Ramos (cell line): ENCODE data around the gene USP9X.
"Not testable (repeated sequence)": the region's sequence is repeated elsewhere in the genome, so short reads cannot be mapped to it uniquely, and the experiment has no call there.

Experiments used
- in situ Hi-C: fragments of 300-500 bp; cut with MboI; formaldehyde crosslinking; loops from one replicate; pipeline ENCODE4 v1.14.3; 2022; ENCODE audit warnings: low sequenced_read_pairs; ENCODE audit not compliant: unreplicated experiment

The USP9X gene

DNA sequence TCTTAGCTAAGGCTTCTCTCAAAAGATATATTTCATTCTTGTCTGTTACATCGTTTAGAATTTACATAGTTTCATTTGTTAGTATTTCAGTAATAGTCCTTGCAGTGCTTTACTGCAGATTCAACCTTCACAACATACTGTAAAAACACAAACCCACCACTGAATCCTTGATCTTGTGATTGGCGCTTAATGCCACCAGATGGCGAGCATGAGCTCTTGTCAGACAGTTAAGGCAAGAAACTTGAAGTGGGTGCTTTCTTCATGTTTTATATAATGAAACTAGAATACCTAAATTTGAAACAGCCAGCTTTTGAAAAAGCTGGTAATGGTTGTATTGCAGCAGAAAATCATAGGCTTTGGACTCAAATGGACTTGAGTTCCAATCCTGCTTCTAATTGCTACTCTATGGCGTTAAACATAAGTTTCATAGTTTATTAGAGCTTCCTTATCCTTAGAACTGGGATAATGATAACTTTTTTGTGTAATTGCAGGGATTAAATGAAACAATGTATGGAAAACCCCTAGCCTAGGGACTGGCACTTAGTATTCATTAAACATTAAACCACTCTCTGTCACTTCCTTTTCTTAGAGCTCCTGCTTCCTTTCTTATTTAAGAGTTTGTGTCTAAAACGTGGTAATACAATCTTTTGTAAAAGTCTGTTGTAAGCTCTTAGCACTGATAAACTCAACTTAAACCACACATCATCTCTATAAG, 95.1 kb downstream of the USP9X start:
- in situ Hi-C loops = no loop called here

DNA sequence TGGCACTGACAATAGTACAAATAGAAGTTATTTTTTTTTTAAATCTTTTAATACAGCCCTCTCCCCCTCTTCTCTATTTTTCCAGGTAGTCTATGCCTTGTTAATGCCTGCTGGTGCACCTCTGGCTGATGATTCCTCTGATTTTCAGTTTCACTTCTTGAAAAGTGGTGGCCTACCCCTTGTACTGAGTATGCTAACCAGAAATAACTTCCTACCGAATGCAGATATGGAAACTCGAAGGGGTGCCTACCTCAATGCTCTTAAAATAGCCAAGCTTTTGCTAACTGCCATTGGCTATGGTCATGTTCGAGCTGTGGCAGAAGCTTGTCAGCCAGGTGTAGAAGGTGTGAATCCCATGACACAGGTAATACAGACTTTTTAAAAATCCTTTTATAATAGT, 99.1 kb downstream of the USP9X start:
- in situ Hi-C loops = no loop called here

DNA sequence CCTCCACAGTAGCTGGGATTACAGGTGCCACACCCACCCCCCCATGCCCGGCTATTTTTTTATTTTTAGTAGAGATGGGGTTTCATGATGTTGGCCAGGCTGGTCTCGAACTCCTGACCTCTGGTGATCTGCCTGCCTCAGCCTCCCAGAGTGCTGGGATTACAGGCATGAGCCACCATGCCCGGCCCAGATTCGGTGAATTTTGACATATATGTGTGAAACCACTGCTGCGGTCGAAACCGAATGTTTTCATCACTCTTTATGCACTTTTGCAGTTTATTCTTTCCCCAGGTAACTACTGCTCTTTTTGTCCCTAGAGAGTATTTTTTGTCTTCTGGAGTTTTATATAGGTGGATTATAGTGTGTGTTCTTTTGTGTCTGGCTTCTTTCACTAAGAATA, 101.7 kb downstream of the USP9X start:
- in situ Hi-C loops = not testable (repeated sequence)

DNA sequence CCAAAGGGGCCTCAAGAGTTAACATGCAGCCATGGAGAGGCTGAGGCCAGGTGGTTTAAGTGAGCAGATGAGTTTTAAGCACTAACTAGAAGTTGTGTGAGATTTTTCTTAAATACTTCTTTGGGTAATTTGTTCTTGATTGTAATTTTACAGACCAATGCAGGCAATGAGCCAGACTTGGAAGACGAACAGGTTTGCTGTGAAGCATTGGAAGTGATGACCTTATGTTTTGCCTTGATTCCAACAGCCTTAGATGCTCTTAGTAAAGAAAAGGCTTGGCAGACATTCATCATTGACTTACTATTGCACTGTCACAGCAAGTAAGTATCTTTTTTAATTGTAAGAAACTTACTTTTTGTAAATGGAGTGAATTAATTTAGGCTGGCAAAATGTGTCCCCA, 103.9 kb downstream of the USP9X start:
- in situ Hi-C loops = no loop called here

DNA sequence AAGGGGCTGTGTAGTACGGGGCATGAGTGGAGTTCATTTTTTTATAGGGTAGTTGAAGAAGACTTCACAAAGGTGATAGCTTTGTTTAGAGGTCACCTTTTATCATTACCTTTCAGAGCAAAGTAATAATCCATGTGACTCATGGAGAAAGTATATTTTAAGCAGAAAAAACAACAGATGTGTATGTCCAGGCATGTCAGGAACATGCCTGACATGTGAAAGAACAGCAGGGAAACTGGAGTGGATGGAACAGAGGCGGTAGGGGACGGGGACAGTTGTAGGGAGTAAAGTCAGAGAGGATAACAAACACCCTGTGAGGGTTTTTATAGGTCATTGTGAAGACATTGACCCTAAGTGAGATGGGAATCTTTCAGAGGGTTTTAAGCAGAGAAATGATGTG, 107.6 kb downstream of the USP9X start:
- in situ Hi-C loops = no loop called here

DNA sequence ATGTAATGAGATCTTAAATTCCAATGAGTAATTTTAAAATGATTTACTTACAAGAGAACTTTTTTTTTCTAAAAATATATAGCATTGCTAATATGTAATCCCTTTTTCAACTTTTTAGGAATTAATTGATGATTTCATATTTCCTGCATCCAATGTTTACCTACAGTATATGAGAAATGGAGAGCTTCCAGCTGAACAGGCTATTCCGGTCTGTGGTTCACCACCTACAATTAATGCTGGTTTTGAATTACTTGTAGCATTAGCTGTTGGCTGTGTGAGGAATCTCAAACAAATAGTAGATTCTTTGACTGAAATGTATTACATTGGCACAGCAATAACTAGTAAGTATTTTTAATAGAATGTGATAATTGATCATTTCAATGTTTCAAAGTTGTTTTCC, 113.2 kb downstream of the USP9X start:
- in situ Hi-C loops = no loop called here

DNA sequence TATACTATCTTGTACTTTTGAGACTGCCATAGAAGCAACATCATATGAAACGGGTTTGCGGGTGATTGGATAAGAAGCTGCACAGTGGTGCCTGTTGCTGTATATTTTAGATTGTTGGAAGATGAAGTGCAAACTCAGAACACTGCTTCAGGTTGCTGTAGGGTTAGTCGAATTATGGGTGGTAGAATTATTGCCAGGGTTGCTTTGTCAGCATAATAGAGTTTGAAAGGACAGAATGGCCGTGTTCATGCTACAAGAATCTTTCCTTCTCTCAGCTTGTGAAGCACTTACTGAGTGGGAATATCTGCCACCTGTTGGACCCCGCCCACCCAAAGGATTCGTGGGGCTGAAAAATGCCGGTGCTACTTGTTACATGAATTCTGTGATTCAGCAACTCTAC, 115.5 kb downstream of the USP9X start:
- in situ Hi-C loops = no loop called here

DNA sequence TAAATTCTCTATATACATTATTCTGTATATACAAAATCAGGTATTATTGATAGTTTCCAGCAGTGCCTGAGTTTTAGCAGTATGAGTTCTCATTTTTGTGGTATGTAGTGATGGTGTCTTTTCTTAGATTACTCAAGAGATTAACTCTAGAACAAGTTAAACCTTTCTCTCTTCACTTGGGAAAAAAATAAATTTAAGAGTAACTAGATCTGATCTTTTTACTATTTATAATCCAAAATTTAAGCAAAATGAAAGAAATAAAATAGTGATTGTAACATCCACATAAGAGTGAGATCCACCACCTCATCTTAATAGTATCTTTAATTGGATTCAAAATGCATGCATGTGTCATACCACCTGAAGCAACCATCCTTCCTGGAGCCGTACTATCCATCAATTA, 124.6 kb downstream of the USP9X start:
- in situ Hi-C loops = no loop called here

DNA sequence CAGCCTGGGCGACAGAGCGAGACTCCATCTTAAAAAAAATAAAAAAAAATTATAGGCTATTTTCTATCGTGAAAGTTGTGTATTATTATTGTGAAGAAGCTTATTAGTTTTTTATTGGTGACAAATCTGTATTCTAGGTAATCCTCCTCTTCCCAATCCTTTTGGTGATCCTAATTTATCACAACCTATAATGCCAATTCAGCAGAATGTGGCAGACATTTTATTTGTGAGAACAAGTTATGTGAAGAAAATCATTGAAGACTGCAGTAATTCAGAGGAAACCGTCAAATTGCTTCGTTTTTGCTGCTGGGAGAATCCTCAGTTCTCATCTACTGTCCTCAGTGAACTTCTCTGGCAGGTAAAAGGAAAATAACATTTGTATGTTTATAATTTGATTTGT, 139.4 kb downstream of the USP9X start:
- in situ Hi-C loops = no loop called here

DNA sequence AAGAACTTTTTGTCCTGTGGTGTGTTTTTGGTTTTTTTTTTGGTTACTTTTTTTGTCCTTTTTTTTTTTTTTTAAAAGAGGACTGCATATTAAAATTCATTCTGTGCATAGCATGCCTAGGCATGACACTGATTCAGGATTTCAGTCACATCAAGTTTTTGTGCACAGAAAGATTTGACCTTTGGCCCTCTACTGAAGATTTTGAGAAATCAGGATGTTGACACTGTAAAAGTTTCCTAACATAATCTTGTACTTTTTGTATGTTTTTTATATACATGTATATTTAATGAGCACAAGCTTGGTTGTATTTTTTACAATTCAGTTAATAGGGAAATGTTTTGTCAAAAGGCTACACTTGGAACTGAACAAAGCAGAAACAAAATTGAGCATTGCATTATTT, 148.7 kb downstream of the USP9X start:
- in situ Hi-C loops = no loop called here

DNA sequence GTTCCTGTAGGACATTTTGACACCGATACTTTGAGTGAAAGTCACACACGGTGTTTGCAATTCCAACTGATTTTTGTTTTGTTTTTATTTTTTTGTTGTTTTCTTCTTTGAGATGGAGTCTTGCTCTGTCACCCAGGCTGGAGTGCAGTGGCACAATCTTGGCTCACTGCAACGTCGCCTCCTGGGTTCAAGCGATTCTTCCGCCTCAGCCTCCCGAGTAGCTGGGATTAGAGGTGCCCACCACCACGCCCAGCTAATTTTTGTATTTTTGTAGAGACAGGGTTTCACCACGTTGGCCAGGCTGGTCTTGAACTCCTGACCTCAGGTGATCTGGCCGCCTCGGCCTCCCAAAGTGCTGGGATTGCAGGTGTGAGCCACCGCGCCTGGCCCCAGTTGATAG, 149.2 kb downstream of the USP9X start:
- in situ Hi-C loops = not testable (repeated sequence)

DNA sequence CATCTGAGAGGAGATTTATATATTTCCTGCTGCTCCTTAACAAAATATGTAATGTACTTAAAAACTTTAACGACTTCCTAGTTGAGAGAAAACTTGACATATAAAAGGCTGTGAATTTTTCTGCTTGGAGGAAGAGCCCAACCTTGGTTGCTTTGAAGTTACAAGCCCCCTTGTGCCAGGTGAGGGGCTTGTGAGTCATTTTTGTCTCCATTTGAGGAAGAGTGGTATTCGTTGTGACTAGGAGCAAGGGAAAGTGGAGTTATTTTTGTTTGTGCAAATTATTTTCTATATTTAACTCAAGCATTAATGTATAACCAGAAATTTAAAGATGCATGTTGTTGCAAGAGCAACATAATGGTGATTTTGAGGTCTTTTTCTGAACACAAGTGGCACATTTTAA, 149.7 kb downstream of the USP9X start:
- in situ Hi-C loops = no loop called here

DNA sequence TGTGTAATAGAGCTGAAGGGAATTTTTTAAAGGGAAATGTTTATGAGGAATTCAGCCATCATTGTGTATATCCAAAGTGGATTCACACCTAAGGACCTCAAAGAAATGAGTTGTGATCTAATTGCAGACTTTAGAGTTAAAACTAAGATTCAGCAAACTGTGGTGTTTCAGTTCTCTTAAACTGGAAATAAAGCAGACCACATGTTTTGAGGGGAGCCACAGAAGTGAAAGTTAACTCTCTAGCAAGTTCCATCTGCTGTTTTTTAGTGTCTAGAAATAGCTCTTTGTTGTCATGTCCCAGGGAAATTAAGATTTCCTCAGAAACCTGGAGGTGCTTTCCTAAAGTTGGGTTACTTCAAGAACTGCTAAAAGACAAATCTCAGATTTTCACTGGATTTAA, 151.4 kb downstream of the USP9X start:
- in situ Hi-C loops = no loop called here

DNA sequence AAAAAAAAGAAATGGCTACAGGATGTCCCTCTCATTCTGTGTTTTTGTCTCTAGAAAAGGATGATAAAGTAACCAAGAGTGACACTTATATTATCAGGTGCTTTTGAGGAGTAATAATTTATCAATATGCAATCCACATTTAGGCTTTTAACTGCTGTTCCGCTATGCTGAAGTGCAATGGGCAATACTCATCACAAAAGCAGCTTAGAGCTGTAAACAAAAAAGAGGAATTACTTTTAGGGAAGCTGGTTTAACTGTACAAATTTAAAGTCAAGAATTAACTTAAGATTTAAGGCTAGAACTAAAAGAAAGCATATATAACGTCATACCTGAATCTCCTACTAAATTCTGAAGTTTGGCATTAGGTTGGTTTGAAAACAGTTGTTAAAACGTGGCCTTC, 155.3 kb downstream of the USP9X start:
- in situ Hi-C loops = no loop called here

DNA sequence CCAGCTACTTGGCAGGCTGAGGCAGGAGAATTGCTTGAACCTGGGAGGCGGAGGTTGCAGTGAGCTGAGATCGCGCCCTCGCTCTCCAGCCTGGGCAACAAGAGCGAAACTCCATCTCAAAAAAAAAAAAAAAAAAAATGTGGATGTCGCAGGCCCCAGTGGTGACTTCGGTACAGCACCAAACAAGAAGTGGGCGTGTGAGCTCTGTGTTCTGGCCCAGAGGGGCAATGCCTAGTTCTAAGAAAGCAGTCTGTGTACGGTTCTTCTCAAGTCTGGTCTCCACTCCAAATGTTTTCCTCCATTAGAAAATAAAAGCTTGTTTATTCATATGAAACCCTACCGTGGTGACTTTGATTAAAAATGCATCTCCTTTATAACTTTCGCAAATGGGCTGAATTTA, 156.7 kb downstream of the USP9X start:
- in situ Hi-C loops = no loop called here

DNA sequence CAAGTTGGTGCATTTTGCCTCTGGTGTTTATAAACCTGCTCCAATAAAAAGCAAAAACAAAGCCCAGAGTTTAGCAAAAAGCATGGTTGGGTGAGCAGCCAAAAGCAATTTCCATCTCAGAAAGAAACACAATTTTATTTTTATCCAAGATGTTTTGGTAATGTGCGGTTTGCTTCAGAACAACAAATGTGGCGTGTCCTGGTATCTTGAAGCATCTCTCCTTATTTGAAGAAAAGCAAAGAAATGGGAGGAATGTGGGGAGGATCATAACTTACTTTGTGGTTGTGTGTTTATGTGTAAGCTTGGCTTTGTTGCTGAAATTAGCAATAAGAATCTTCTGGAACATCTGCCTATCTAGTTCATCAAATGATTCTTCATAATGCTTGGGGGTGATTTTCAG, 160.4 kb downstream of the USP9X start:
- in situ Hi-C loops = no loop called here

DNA sequence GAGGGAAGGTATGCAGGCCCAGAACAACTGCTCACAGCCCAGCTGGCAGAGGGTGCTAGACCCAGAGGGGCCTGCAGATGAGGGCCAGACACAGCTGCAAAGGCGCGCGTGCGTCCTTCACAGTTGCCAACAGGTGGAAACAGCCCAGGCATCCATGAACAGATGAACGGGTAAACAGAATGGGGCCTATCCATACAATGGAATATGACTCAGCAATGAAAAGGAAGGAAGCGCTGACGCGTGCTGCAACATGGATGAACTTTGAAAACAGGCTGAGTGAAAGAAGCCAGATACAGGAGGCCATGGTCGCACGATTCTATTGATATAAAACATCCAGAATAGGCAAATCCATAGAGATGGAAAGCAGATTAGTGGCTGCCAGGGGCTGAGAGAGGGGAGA, 165.6 kb downstream of the USP9X start:
- in situ Hi-C loops = no loop called here

DNA sequence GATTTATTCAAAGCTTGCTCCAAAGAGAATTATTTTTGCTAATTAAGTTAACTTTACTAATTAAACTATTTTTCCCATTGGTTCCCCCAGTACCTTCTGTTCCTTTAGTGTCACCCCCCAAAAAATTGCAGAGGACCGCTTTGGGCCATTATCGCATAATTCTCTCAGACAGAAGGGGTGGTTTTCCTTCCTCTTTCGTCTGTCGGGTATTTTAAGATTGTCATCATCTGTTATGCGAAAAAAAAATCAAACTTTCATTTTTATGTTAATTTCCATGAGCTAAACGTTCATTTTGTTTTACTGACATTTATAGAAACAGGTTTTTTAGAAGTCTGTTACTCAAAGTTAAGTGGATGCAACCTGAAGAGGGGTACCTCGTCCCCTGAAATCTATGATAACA, 172.6 kb downstream of the USP9X start:
- in situ Hi-C loops = no loop called here

DNA sequence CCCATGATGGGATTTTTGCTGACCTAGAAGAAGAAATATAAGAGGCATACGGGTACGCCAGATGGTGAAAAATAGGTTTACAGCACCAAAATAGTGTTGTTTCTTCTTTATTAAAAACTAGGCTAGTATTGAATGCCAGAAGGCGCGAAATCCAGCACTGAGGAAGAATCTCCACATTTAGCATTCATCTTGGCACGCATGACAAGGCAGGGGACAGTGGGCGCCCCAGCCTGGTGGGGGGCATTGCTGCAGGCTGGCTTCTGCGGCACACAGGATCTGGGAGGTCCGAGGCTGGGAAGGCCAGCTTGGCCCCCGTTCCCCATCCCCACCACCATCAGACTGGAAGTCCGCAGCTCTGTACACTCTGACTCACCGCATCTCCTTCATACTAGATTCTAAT, 173.0 kb downstream of the USP9X start:
- in situ Hi-C loops = no loop called here

DNA sequence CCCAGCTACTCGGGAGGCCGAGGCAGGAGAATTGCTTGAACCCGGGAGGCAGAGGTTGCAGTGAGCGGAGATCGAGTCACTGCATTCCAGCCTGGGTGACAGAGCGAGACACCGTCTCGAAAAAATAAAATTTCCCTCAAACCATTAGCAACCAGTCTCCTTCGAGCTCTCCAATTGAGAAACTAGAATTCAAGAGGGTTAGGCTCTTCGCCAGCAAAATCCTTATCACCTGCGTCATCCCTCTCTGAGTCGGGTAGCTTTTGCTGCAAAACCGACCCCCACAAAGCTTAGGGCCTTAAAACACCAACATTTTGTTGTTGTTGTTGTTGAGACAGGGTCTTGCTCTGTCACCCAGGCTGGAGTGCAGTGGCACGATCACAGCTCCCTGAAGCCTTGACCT, 173.6 kb downstream of the USP9X start:
- in situ Hi-C loops = no loop called here

DNA sequence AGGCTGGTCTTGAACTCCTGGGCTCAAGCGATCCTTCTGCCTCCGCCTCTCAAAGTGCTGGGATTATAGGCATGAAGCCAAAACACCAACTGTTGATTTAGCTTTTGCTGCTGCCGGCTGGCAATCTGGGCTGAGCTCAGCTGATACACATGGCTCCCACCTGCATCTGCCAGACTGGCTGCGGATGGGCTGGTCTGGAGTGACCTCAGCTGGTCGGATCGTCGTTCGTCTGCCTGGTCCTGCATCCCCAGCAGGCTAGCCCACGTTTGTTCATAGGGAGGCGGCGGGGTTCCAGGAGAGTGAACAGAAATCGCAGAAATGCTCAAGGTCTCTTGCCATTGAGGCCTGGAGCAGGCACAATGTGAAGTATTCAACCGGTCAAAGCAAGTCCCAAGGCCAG, 174.3 kb downstream of the USP9X start:
- in situ Hi-C loops = no loop called here

DNA sequence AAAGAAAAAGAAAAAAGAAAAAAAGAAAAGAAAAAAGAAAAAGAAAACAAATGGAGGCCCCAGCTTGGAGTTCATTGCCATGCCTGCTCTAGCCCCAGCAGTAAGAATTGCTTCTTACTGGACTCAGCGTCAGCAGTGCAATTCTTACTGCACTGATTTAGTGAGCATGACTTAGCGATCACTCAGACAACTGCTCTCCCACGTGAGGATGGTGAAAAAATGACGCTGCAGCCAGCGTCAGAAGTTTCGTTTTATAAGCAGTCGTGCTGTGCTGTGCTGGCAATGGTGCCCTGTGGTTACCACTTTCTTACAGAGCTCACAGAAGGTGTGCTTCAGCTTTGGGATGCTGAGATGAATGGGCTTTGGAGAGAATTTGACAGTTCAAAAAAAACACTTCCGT, 180.4 kb downstream of the USP9X start:
- in situ Hi-C loops = no loop called here

DNA sequence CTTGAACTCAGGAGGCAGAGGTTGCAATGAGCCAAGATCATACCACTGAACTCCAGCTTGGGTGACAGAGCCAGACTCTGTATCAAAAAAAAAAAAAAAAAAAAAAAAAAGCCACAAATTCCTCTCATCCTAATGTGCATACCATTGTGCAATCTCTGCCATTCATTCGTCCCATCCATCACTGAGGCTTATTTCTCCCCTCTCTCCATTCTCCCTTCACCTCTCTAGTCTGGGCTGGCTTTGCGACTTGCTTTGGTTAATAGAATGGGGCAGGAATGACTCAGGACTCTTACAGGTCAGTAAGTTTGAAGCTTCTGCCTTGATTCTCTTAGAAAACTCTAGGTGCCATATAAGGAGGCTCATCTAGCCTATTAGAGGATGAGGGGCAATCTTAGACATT, 188.4 kb downstream of the USP9X start:
- in situ Hi-C loops = no loop called here
